GM12873 (cell line): ENCODE measurements around the gene LGALS3BP.

Experiments used
- CTCF ChIP-seq: IDR thresholded peaks from 2 replicates; pipeline ENCODE4 v1.5.1; 2012; ENCODE audit warnings: low read depth, mild to moderate bottlenecking, moderate library complexity, low read length, control low read depth; ENCODE audit not compliant: insufficient read depth; ENCODE audit errors: missing control alignments

LGALS3BP gene

DNA sequence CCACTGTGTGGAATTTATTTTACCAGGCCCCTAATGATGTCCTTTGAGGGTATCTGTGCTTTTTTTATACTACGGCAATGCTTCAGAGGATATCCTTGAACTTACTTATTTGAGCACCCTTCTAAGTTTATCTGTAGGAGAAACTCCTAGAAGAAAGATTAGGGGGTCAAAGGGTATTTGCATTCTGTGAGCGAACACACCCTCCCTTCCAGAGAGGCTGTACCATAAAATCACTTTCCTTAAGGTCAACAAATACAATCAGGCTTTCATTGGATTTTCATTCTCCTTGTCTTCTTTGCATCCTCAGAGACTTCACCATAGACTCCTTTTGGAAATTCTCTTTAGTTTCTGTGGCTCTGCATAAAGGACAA is 39.5 kb upstream of the LGALS3BP start:
- TF ChIP-seq CTCF = no peak

DNA sequence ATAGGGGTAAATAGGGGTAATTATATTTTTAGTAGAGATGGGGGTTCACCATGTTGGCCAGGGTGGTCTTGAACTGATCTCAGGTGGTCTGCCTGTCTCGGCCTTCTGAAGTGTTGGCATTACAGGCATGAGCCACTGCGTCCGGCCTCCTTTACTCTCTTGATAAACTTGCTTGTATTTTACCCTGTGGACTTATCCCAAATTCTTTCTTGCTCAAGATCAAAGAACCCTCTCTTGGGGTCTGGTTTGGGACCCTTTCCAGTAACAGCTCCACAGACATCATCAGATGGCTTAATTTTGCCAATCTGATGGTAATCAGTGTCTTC is 38.6 kb upstream of the LGALS3BP start:
- TF ChIP-seq CTCF = no peak

GRCh38 chr17:79017546-79018369 is 38.0 kb upstream of the LGALS3BP start:
- no peak for TF ChIP-seq CTCF

GRCh38 chr17:79014158-79014758 is 34.5 kb upstream of the LGALS3BP start:
- no peak for TF ChIP-seq CTCF

DNA sequence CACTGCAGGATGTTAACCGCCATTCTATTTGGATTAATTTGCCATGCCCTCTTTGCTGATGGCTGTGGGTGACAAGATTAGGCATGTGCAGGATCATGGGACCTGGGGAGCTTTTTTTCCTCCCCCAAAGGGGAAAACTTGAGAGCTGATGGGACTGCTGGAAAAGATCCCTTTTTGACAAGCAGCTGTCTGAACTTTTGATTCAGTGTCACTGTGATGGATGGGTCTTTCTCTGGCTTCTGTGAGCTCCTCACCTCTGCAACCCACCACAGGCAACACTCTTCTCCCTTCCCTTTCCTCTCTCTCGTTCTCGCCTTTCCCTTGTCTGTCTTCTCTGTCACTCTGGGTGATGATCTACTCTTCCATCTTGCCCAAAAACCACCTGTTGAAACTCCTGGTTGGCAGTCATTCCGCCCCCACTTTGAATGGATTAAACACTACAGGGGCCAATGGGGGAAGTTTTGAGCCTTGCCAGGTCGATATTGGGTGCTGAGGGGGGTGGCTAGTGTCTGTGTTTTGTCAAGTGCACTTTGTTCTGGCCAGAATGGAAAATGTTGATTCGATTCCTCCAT is 32.9 kb upstream of the LGALS3BP start:
- no peak for TF ChIP-seq CTCF

GRCh38 chr17:79011451-79012147 is 31.9 kb upstream of the LGALS3BP start:
- no peak for TF ChIP-seq CTCF

DNA sequence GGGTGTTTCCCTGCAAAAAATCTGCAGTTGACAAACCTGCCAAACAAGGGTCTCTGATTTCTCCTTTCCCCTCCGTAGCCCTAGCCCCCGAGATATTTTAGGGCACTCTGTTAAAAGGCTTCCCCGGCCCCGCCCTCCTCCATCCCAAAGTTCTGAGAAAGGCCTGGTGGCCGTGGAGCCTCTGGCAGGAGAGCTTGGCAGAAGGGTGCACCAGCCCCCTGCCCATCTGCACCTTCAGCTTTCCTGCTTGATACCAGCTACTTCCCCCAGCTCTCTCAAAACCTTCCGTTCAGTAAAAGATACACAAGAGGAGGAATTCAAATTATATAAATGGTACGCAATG is 30.6 kb upstream of the LGALS3BP start:
- TF ChIP-seq CTCF = no peak
